ENCODE measurements around the gene ETV1.
"Not testable (repeated sequence)": the region's sequence is repeated elsewhere in the genome, so short reads cannot be mapped to it uniquely, and the experiment has no call there.

Gene ETV1

GRCh38 chr7:13920053-13920697 lies 69.3 kb downstream of the ETV1 start:
- H3K4me3 ChIP-seq (ENCODE audit: low read depth, low read length): no peak overlapping the region
- TF ChIP-seq, protein P1, sequence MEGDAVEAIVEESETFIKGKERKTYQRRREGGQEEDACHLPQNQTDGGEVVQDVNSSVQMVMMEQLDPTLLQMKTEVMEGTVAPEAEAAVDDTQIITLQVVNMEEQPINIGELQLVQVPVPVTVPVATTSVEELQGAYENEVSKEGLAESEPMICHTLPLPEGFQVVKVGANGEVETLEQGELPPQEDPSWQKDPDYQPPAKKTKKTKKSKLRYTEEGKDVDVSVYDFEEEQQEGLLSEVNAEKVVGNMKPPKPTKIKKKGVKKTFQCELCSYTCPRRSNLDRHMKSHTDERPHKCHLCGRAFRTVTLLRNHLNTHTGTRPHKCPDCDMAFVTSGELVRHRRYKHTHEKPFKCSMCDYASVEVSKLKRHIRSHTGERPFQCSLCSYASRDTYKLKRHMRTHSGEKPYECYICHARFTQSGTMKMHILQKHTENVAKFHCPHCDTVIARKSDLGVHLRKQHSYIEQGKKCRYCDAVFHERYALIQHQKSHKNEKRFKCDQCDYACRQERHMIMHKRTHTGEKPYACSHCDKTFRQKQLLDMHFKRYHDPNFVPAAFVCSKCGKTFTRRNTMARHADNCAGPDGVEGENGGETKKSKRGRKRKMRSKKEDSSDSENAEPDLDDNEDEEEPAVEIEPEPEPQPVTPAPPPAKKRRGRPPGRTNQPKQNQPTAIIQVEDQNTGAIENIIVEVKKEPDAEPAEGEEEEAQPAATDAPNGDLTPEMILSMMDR (IDR thresholded peaks at IDR 0.05; ENCODE audit: insufficient read depth, low read depth, low read length, missing control alignments): no peak
- no peak for DNase-seq (ENCODE audit: low read depth)

- DNase-seq (ENCODE audit: low read depth); H3K4me3 ChIP-seq (ENCODE audit: low read depth, low read length): not testable (repeated sequence)
These were observed 71.1 kb downstream of the ETV1 start for GRCh38 chr7:13918333-13918732.

- not testable (repeated sequence) for DNase-seq (ENCODE audit: low read depth); H3K4me3 ChIP-seq (ENCODE audit: low read depth, low read length)
These were observed 72.4 kb downstream of the ETV1 start for GRCh38 chr7:13917103-13917502.

DNA sequence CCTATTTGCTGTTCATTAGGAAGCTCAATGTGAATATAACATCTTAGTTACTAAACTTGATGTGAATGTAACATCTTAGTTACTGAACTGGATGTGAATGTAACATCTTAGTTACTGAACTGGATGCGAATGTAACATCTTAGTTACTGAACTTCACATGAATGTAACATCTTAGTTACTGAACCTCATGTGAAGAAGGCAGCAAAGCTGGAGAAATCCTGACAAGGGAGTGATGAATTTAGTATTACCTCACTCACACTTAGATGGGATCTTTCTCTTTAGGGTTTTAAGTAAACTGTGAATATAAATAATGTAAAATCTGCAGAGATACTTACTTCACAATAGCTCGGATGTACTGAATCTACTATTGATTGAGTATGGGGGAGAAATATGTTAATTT lies 73.6 kb downstream of the ETV1 start:
- no peak for DNase-seq (ENCODE audit: low read depth)
- H3K4me3 ChIP-seq (ENCODE audit: low read depth, low read length): no peak overlapping the region
- TF ChIP-seq, protein P1 (IDR thresholded peaks at IDR 0.05; ENCODE audit: insufficient read depth, low read depth, low read length, missing control alignments): no peak

DNA sequence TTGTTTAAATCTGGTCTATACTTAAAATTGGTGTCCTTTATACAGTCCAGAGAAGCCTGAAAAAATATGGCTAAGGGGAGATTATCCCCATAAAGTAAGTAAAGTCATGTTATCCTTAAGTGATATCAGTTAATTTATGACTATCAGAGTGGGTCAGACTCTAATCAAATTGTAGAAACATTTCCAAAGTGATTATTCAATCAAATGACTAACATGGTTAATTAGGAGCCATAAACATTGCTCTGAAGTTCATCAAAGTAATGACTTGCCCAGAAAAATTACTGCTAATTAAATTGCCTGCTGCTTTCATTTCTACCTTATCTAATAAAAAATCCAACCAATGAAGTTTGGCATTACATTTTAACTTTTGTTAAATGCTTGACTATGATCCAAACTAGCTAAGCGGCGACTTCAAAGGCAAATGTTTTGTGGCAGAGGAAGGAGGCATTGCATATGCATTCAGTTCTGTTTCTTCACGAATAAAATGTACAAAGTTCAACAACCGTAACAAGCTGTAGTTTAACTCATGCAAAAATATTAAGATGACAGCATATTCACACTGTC lies 76.7 kb downstream of the ETV1 start:
- DNase-seq (ENCODE audit: low read depth): no peak
- no peak overlapping the region for H3K4me3 ChIP-seq (ENCODE audit: low read depth, low read length)
- TF ChIP-seq, protein P1 (IDR thresholded peaks at IDR 0.05; ENCODE audit: insufficient read depth, low read depth, low read length, missing control alignments): no peak

DNA sequence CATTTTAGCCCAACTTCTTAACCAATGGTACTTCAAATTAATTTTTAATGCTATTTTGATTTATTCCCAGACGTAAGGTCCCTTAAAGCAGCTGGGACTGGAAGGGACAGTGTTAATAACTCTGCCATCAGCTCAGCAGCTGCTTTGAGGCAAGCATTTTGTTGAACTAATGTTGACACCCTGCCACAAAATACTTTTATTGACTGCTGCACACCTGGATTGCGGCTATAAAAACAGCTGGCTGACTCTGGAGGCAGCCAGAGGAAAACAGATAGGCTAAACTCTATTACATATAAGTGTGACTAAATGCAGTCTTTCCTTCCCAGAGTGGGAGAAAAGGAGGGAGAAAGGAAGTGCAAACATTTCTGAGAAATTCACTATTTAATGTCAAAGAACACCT lies 77.6 kb downstream of the ETV1 start:
- TF ChIP-seq, protein P1 (IDR thresholded peaks at IDR 0.05; ENCODE audit: insufficient read depth, low read depth, low read length, missing control alignments): no peak
- DNase-seq (ENCODE audit: low read depth): no peak

GRCh38 chr7:13910805-13911551 lies 78.5 kb downstream of the ETV1 start:
- no peak overlapping the region for H3K4me3 ChIP-seq (ENCODE audit: low read depth, low read length)
- TF ChIP-seq, protein P1 (IDR thresholded peaks at IDR 0.05; ENCODE audit: insufficient read depth, low read depth, low read length, missing control alignments): no peak
- no peak for DNase-seq (ENCODE audit: low read depth)

More for the DNA sequence above, 77.6 kb downstream of the ETV1 start:
- H3K4me3 ChIP-seq (ENCODE audit: low read depth, low read length): no peak overlapping the region

Data from GM12865 (cell line).